Neuron (in vitro differentiated cells): ENCODE data around the gene HOXD10.

Experiments
- H2AFZ ChIP-seq: one replicate; pipeline ENCODE4 v1.6.1; 2013; ENCODE audit warnings: low read depth, mild to moderate bottlenecking, inconsistent platforms, low read length, moderate library complexity
- H3K27me3 ChIP-seq: one replicate; pipeline ENCODE4 v1.6.1; 2013; ENCODE audit warnings: low read length; ENCODE audit not compliant: insufficient read depth
- H3K36me3 ChIP-seq: one replicate; pipeline ENCODE4 v1.6.1; 2013; ENCODE audit warnings: low read length; ENCODE audit not compliant: insufficient read depth
- H3K4me1 ChIP-seq: one replicate; pipeline ENCODE4 v1.6.1; 2013; ENCODE audit warnings: low read length; ENCODE audit not compliant: insufficient read depth
- H3K4me3 ChIP-seq: 2 replicates; pipeline ENCODE4 v1.5.1; 2013; ENCODE audit warnings: mild to moderate bottlenecking, low read length, moderate library complexity
- H3K9me3 ChIP-seq: one replicate; pipeline ENCODE4 v1.6.1; 2013; ENCODE audit warnings: low read length

Gene HOXD10

GRCh38 chr2:176103194-176103593, 13.4 kb upstream of the HOXD10 start:
- H3K4me1 ChIP-seq = no peaks in the 10 kb centered on the region
- H3K36me3 ChIP-seq = no peaks in the 10 kb centered on the region
- peaks cover 99% of the 10 kb centered on the region for H3K27me3 ChIP-seq
- no peak overlapping the region for H2AFZ ChIP-seq
- H3K9me3 ChIP-seq = no peaks in the 10 kb centered on the region
- no peak overlapping the region for H3K4me3 ChIP-seq

GRCh38 chr2:176103742-176104315, 12.7 kb upstream of the HOXD10 start:
- Histone ChIP-seq H3K4me3 (no peak overlapping the region), H3K4me1 (no peaks in the 10 kb centered on the region), H3K36me3 (no peaks in the 10 kb centered on the region), H2AFZ (no peak overlapping the region), H3K27me3 (peaks cover 98% of the 10 kb centered on the region), H3K9me3 (no peaks in the 10 kb centered on the region)

DNA sequence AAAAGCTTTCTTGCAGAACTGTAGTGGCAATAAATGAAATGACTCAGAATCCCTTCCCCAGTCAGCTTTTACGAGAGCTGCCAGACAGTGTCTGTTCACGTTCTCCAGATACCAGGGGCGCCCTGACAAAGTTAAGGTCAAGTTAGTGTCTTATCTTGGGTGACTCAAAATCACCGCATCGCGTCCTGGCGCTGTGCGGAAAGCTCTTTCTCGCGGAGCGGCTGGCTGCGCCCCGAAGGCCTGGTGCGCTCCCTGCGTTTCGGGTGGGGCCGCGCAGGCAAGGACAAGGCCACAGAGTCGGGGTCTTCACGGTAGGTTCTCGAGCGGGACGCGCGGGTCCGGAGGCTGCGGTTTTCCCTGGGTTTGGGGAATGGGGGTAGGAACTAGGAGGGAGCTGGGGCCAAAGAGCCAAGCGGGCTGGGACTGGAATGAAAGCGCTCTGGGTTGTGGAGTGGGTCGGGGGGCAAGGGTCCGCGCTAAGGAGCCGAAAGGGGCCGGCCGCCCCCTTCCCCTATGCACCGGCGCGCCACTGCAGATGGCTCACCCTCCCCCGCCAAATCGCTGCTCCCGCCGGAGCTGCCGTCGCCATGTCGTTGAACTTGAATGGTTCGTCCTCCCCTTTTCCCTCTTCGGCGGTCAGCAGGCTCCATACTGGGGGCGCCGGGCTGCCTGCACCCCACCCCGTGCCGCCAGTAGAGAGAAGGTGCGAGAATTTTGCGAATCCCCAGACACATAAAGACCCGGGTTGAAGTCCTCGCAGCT, 12.1 kb upstream of the HOXD10 start:
- no peak overlapping the region for H3K4me3 ChIP-seq
- H3K27me3 ChIP-seq = peaks cover 98% of the 10 kb centered on the region
- no peak overlapping the region for H2AFZ ChIP-seq
- no peaks in the 10 kb centered on the region for H3K36me3 ChIP-seq
- no peaks in the 10 kb centered on the region for H3K4me1 ChIP-seq
- no peaks in the 10 kb centered on the region for H3K9me3 ChIP-seq

GRCh38 chr2:176105078-176105729, 11.4 kb upstream of the HOXD10 start:
- no peaks in the 10 kb centered on the region for H3K36me3 ChIP-seq
- no peak overlapping the region for H3K4me3 ChIP-seq
- H2AFZ ChIP-seq = no peak overlapping the region
- H3K4me1 ChIP-seq = no peaks in the 10 kb centered on the region
- no peaks in the 10 kb centered on the region for H3K9me3 ChIP-seq
- peaks cover 98% of the 10 kb centered on the region for H3K27me3 ChIP-seq

GRCh38 chr2:176105730-176106580, 10.6 kb upstream of the HOXD10 start:
- Histone ChIP-seq H3K4me1 (no peaks in the 10 kb centered on the region), H3K27me3 (peaks cover 98% of the 10 kb centered on the region), H3K9me3 (no peaks in the 10 kb centered on the region), H3K36me3 (no peaks in the 10 kb centered on the region), H3K4me3 (no peak overlapping the region), H2AFZ (no peak overlapping the region)

DNA sequence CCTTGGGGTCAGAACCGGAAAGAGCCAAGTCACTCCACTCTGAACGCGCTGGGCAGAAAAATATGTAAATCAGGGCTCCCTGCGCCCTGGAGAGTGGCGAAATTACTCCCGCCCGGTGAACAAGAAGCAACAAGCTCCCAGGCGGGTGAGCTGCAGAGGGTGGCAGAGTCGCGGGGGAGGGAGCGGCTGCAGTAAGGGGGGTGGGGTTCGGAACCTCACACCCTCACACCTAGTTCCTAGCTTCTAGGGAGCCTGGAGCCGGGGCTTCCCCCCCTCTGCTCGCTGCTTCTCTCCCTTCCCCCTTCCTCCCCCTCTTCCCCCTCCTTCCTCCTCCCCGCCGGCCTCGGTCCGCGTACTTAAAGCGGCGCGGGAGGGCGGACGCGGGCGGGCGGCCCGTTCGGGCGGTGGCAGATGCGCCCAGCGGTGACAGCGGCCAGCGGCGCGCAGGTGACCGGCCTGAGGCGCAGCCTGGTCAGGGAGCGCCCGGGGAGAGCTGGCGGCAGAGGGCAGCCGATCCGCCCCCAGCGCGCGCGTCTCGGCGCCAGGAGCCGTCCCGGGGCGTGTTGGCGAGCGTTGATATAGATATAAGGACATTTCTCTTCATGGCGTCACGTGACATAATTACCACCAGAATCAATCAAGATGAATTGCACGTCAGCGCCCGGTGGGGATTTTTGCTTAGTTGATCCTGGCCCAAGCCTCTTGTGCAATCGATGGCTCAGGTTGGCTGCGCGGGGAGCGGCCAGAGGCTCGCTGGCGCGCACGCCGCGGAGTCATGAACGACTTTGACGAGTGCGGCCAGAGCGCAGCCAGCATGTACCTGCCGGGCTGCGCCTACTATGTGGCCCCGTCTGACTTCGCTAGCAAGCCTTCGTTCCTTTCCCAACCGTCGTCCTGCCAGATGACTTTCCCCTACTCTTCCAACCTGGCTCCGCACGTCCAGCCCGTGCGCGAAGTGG, 9.7 kb upstream of the HOXD10 start, which contains the start of gene HOXD11:
Gene HOXD11 (plus strand): TSS at position 700 of the 959 bp plus-strand sequence. CDS start 76 bp downstream, at position 776.
- Histone ChIP-seq H3K27me3 (peaks cover 98% of the 10 kb centered on the region), H3K4me1 (no peaks in the 10 kb centered on the region), H2AFZ (no peak within 1 kb of the TSS), H3K9me3 (no peaks in the 10 kb centered on the region), H3K36me3 (no peaks in the 10 kb centered on the region), H3K4me3 (no peak within 1 kb of the TSS)

DNA sequence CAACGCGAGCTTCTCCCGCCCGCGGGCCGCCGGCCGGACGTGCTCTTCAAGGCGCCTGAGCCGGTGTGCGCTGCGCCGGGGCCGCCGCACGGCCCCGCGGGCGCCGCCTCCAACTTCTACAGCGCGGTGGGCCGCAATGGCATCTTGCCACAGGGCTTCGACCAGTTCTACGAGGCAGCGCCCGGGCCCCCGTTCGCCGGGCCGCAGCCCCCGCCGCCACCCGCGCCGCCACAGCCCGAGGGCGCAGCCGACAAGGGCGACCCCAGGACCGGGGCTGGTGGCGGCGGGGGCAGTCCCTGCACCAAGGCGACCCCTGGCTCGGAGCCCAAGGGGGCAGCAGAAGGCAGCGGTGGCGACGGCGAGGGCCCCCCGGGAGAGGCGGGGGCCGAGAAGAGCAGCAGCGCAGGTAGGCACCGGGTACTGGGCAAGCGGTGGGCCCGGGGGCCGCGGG, 8.8 kb upstream of the HOXD10 start:
- Histone ChIP-seq H3K27me3 (peaks cover 98% of the 10 kb centered on the region), H2AFZ (no peak overlapping the region), H3K9me3 (no peaks in the 10 kb centered on the region), H3K4me1 (no peaks in the 10 kb centered on the region), H3K4me3 (no peak overlapping the region), H3K36me3 (no peaks in the 10 kb centered on the region)

- peaks cover 98% of the 10 kb centered on the region for H3K27me3 ChIP-seq
- H3K4me1 ChIP-seq = no peaks in the 10 kb centered on the region
- H3K9me3 ChIP-seq = no peaks in the 10 kb centered on the region
- H3K4me3 ChIP-seq = no peak overlapping the region
- H3K36me3 ChIP-seq = no peaks in the 10 kb centered on the region
- no peak overlapping the region for H2AFZ ChIP-seq
Measured at GRCh38 chr2:176109192-176109901, 7.2 kb upstream of the HOXD10 start.

DNA sequence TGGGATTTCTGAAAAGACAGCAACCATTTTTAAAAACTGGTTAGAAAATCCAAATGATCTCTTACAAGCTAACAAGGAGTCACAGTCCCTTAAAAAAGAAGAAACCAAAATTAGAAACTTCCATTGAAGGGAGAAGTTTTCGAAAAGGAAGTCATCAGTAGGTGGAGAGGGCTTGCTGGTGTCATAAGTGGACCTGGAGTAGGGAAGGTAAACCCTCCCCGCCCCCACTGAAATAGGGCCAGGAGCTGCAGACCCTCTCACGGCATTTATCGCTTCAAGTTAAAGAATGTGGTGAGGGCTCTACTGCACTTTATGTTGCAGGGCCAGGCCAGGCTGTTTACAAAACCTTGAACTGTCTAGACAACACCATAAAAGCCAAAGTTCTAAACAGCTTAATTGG, 6.6 kb upstream of the HOXD10 start:
- no peaks in the 10 kb centered on the region for H3K36me3 ChIP-seq
- no peaks in the 10 kb centered on the region for H3K4me1 ChIP-seq
- no peaks in the 10 kb centered on the region for H3K9me3 ChIP-seq
- no peak overlapping the region for H2AFZ ChIP-seq
- peaks cover 98% of the 10 kb centered on the region for H3K27me3 ChIP-seq
- H3K4me3 ChIP-seq = no peak overlapping the region

- H3K4me1 ChIP-seq = no peaks in the 10 kb centered on the region
- H3K27me3 ChIP-seq = peaks cover 98% of the 10 kb centered on the region
- H3K36me3 ChIP-seq = no peaks in the 10 kb centered on the region
- H3K9me3 ChIP-seq = no peaks in the 10 kb centered on the region
- H2AFZ ChIP-seq = no peak overlapping the region
- H3K4me3 ChIP-seq = no peak overlapping the region
Measured at GRCh38 chr2:176110415-176111308, 5.9 kb upstream of the HOXD10 start.

GRCh38 chr2:176111309-176111663, 5.3 kb upstream of the HOXD10 start:
- Histone ChIP-seq H3K36me3 (no peaks in the 10 kb centered on the region), H3K4me3 (no peak overlapping the region), H3K4me1 (no peaks in the 10 kb centered on the region), H3K9me3 (no peaks in the 10 kb centered on the region), H2AFZ (no peak overlapping the region), H3K27me3 (peaks cover 98% of the 10 kb centered on the region)
